Skeletal muscle tissue (tissue), 4 donors: Measurements from ENCODE around the gene DGKQ. TPM values are rescaled to one million over a fixed set of nuclear protein-coding genes. Genes with fewer than 3 reads are reported as not detected.
"Not testable (repeated sequence)": the region's sequence is repeated elsewhere in the genome, so short reads cannot be mapped to it uniquely, and the experiment has no call there.

Experiments
- H3K27ac ChIP-seq: one replicate; pipeline ENCODE4 v1.7.0; 2013; ENCODE audit warnings: mild to moderate bottlenecking, low read depth, low read length, inconsistent platforms
- H3K27me3 ChIP-seq, 3 donors: one replicate each; pipeline ENCODE4 v1.7.0; 2013; ENCODE audit warnings: low read length in 3 of 3; ENCODE audit not compliant: control insufficient read depth in 3 of 3, insufficient read depth in 3 of 3
- H3K36me3 ChIP-seq, 3 donors: one replicate each; pipeline ENCODE4 v1.7.0; 2013; ENCODE audit warnings: low read length in 3 of 3; ENCODE audit not compliant: control insufficient read depth in 3 of 3, insufficient read depth in 3 of 3
- H3K4me1 ChIP-seq, 3 donors: one replicate each; pipeline ENCODE4 v1.7.0; 2013; ENCODE audit warnings: low read length in 3 of 3, mild to moderate bottlenecking in 3 of 3; ENCODE audit not compliant: control insufficient read depth in 3 of 3, insufficient read depth in 3 of 3
- H3K4me3 ChIP-seq, 3 donors: one replicate each; pipeline ENCODE4 v1.7.0; 2013; ENCODE audit warnings: low read length in 3 of 3
- H3K9ac ChIP-seq, 3 donors: one replicate each; pipeline ENCODE4 v1.7.0; 2013; ENCODE audit warnings: low read length in 3 of 3, mild to moderate bottlenecking in 3 of 3, moderate library complexity in 2 of 3, low read depth in 1 of 3
- H3K9me3 ChIP-seq, 3 donors: one replicate each; pipeline ENCODE4 v1.7.0; 2013; ENCODE audit warnings: low read length in 3 of 3; ENCODE audit not compliant: control insufficient read depth in 3 of 3
- total RNA-seq: library from RNA; depleted of rRNA; stranded (reverse); fragments of >200 nt; gene quantifications from one replicate; pipeline ENCODE4 v1.2.3, GENCODE V29; 2014
- donor health status: Osteomylitis.

Gene DGKQ
- total RNA-seq, 1 donor from 2014 or later = 2.1 TPM

DNA sequence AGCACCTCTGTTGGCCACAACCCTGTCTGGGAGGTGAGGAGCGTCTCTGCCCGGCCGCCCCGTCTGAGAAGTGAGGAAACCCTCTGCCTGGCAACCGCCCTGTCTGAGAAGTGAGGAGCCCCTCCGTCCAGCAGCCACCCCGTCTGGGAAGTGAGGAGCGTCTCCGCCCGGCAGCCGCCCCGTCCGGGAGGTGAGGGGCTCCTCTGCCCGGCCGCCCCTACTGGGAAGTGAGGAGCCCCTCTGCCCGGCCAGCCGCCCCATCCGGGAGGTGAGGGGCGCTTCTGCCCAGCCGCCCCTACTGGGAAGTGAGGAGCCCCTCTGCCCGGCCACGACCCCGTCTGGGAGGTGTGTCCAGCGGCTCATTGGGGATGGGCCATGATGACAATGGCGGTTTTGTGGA lies 2.6 kb upstream of the DGKQ start:
- H3K4me1 ChIP-seq = peaks cover 19 to 20% (median 19%) of the 10 kb centered on the region in 3 donors
- H3K9me3 ChIP-seq, H3K9ac ChIP-seq, H3K36me3 ChIP-seq, H3K27ac ChIP-seq, H3K27me3 ChIP-seq, H3K4me3 ChIP-seq: not testable (repeated sequence)

DNA sequence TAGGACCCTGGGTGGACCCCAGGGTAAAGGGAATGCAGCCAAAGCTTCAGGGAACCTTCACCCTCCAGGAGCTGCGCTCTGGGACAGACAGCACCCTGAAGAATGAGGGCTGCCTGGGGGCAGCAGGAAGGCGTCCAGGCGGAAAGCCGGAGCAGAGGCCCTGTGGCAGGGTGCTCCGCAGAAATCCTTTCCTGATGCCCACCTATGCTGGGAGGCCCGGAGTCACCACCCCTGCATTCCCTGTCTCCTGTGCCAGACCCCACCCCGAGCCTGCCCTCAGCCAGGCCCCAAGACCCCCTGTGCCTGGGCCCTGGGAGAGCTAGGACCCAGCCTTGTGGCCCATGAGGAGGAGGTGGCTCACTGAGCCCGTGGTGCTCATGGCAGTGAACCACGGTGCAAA lies 1.3 kb upstream of the DGKQ start:
- H3K4me1 ChIP-seq = peaks cover 20 to 25% (median 21%) of the 10 kb centered on the region in 3 donors

DNA sequence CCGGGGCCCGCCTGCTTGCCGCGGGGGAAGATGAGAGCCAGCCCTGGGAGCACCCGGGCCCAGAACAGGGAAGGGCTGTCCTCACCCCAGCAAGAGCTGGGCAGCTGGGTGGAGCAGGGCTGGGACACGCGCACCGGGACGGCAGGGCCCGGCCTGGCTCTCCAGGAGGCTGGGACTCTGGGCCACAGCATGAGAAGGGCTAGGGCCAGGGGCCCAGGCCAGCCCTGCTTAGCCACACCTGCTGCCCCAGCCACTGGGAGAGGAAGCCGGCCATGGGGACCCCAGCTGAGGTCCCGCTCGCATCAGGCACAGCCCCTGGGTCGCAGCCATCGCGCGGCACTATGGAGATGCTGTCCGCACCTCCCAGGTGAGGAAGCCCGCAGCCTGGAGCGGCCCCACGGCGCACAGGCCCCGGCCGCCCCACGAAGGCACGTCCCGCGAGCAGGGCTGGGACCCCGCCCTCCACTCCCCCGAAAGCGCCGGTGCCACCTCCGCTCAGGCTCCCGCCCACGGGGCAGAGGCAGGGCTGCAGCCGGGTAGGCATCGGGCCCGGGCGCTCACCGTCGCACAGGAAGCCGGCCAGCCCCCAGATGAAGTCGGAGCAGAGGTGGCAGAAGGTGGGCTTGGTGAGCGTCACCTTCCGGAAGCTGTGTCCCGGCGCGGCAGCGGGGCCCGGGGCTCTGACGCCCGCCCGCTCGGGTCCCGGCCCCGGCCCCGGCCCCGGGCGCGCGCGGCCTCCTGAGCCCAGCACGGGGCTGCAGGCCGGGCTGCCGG lies 531 bp downstream of the DGKQ start:
- peak overlapping the region; percentile 65 to 82 (median 73) for H3K9ac ChIP-seq
- no peaks in the 10 kb centered on the region for H3K36me3 ChIP-seq
- no peak overlapping the region for H3K27ac ChIP-seq
- peaks cover 0 to 12% (median 6%) of the 10 kb centered on the region in 3 donors for H3K27me3 ChIP-seq
- peak overlapping the region; percentile 56 to 82 (median 71) for H3K4me3 ChIP-seq
- peaks cover 20 to 25% (median 21%) of the 10 kb centered on the region in 3 donors for H3K4me1 ChIP-seq
- no peaks in the 10 kb centered on the region for H3K9me3 ChIP-seq

More for the DNA sequence above, 1.3 kb upstream of the DGKQ start:
- Histone ChIP-seq H3K27ac (no peak overlapping the region), H3K9me3 (no peaks in the 10 kb centered on the region), H3K27me3 (peaks cover 0 to 3% (median 0%) of the 10 kb centered on the region in 3 donors), H3K36me3 (no peaks in the 10 kb centered on the region), H3K9ac (no peak overlapping the region), H3K4me3 (no peak overlapping the region)

DNA sequence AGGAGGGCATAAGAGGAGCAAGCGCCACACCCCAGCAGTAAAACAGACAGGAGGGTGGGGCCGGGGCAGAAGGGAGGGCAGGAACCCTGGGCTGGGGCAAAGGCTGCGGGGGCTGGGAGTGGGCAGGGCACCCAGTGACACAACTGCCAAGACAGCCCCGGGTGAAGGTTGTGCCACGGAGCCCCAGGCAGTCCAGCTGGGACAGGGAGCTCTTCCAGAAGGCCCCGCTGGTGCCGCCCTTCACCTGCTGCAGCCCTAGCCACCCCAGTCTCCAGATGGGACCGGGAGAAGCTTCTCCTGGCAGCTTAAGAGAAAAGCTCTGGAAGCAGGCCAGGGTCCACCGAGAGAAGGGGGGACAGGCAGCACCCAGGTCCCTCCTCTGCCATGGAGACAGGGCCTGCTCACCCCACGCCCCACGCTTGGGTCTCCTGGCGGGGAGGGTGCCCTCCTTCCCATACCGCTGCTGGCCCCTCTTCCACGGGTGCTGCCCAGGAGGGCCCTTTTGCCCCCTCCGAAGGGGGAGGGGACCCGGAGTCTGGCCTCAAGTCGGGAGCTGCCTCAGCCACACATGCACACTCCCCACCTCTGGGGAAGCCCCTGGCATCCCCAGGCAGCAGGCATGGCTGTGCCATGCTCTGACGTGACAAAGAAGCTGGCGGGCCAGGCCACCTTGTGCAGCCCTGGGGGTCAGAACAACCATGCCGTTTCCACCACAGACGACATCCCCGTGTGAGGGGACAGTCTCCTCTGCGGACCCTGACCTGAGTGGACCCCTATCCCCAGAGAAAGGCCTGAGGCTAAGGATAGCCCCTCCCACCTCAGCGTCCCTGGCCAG lies 1.5 kb downstream of the DGKQ start:
- Histone ChIP-seq H3K27ac (no peak overlapping the region), H3K4me3 (peak overlapping the region; percentile 38 to 82 (median 71)), H3K9me3 (no peaks in the 10 kb centered on the region), H3K4me1 (peaks cover 20 to 25% (median 21%) of the 10 kb centered on the region in 3 donors), H3K27me3 (peaks cover 0 to 15% (median 9%) of the 10 kb centered on the region in 3 donors), H3K36me3 (no peaks in the 10 kb centered on the region), H3K9ac (peak overlapping the region; percentile 65 to 82 (median 73))

DNA sequence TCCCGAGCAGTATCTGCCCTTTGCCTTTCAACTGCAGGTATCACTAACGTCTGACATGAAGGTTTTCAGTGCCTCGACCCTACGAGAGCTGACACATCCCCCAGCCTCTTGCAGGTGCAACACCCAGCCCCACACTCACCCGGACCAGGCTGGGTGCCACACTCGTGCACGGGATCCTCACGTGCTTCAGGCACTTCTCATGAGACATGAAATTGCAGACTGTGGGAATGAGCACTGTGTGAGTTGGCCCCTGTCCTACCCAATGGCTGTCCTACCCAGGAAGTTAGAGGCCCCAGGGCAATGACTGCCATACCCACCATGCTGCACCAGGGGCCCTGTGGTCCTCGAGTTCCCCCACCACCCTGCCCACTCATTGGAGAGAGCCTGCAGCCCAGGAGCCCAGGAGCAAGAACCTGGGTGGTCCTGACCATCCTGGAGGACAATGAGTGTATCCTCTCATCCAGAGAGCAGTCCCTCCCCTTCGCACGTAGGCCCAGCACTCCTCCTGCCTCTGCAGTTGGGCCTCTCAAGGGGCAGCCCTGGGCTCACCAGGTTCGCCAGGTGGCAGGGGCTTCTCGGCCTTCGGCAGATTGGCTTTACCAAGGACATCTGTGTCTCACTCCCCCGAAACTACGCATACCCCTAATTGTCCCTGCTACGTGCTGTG lies 2.4 kb downstream of the DGKQ start:
- H3K27ac ChIP-seq = no peak overlapping the region
- H3K4me1 ChIP-seq = peaks cover 20 to 25% (median 21%) of the 10 kb centered on the region in 3 donors
- peaks cover 0 to 9% (median 2%) of the 10 kb centered on the region in 3 donors for H3K36me3 ChIP-seq
- H3K9me3 ChIP-seq = no peaks in the 10 kb centered on the region
- H3K9ac ChIP-seq = peak overlapping the region in 1 of 3 donors; percentile 82
- peaks cover 0 to 15% (median 9%) of the 10 kb centered on the region in 3 donors for H3K27me3 ChIP-seq
- no peak overlapping the region for H3K4me3 ChIP-seq

DNA sequence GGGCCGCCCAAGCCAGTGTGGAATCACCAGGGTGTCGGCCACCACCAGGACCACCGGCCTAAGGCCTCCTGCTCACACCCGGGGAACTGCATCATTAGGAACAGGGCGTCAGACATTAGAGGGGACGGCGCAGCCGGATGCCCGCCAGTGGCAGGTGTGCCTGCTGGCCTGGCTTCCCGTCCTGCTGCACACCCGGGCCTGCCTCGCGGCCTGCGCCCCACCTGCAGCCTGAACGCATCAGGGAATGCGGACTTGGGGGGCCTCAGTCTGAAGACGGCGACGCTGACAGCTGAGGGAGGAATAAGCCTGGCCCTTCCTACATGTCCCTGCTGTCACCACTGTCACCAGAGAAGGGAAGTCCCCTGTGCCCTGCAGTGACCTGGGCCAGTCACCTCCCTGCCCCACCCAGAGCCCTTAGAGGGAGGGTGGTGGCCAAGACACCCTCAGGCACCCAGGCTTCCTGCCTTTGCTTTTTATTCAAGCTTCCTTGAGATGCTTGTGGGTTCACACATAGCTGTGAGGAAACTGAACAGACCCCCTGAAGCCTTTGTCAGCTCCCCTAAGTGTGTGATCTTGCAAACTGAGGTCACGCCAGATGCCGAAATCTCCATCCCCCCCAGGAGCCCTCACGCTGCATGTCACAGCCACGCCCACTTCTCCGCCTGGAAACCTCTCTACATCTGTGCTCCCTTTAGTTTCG lies 3.2 kb downstream of the DGKQ start:
- peaks cover 20 to 25% (median 21%) of the 10 kb centered on the region in 3 donors for H3K4me1 ChIP-seq
- H3K9me3 ChIP-seq = no peaks in the 10 kb centered on the region
- H3K27me3 ChIP-seq = peaks cover 0 to 15% (median 9%) of the 10 kb centered on the region in 3 donors
- peaks cover 0 to 10% (median 4%) of the 10 kb centered on the region in 3 donors for H3K36me3 ChIP-seq
- H3K27ac ChIP-seq = no peak overlapping the region
- no peak overlapping the region for H3K9ac ChIP-seq
- no peak overlapping the region for H3K4me3 ChIP-seq

DNA sequence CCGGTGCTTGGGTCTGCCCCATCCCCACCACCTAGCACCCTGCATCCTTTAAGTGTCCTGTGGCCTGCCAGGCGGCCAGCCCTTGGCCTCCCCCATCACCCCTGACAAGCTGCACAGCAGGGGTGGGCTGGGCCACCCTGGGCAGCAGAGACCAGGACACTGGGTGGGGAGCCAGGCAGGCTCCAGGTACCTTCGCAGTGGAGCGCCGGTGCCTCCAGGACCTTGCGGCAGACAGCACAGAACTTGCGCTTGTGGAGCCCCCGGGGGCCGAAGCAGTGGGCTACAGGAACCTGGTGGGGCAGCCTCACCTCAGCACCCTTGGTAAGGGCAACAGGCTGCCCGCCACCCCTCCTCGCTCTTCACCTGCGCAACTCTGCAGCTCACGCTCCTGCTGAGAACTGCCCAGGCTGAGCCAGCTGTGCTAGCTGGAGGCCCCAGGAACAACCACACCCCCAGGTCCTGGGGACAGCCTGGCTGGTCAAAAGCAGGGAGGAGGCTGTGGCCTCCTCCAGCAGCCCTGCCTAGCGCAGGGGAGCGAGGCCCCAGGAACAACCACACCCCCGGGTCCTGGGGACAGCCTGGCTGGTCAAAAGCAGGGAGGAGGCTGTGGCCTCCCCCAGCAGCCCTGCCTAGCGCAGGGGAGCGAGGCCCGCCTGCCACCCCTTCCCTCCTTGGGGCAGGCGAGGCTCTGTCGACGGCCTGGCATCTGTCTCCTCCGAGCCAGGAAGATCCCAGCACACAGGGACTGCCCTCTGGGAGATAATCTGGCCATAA lies 4.6 kb downstream of the DGKQ start:
- no peak overlapping the region for H3K27ac ChIP-seq
- peaks cover 20 to 25% (median 21%) of the 10 kb centered on the region in 3 donors for H3K4me1 ChIP-seq
- no peak overlapping the region for H3K9ac ChIP-seq
- H3K27me3 ChIP-seq = peaks cover 0 to 15% (median 9%) of the 10 kb centered on the region in 3 donors
- peaks cover 2 to 10% (median 10%) of the 10 kb centered on the region in 3 donors for H3K36me3 ChIP-seq
- no peak overlapping the region for H3K4me3 ChIP-seq
- H3K9me3 ChIP-seq = no peaks in the 10 kb centered on the region

DNA sequence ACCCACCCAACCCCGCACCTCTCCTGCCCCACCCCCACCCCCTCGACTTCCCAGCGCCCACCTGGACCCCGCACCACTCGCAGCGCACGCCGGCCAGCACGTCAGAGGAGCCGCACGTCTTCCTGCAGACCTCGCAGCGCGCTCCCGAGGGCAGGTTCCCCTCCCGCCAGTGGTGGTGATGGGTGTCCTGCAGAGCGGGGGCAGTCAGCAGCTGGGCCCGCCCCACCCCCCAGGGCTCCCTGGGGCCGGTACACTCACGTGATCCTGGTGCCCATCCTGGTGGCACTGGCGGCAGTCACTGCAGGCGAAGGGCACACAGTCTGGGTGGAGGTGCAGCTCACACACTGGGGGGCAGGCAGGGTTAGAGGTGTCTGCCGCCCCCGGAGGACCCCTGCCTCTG lies 5.1 kb downstream of the DGKQ start:
- Histone ChIP-seq H3K36me3 (peaks cover 2 to 10% (median 10%) of the 10 kb centered on the region in 3 donors), H3K4me3 (no peak overlapping the region), H3K27me3 (peaks cover 0 to 15% (median 9%) of the 10 kb centered on the region in 3 donors), H3K27ac (no peak overlapping the region), H3K9me3 (no peaks in the 10 kb centered on the region), H3K4me1 (peaks cover 20 to 25% (median 21%) of the 10 kb centered on the region in 3 donors), H3K9ac (no peak overlapping the region)
